Suprapubic skin (tissue), 4 donors: ENCODE measurements around the gene LEF1.

Experiments used
- EP300 ChIP-seq: sonication (generic); formaldehyde crosslinking; IDR thresholded peaks from one replicate; pipeline ENCODE4 v1.6.1; 2017; ENCODE audit warnings: antibody characterized with exemption
- POLR2A ChIP-seq, 2 donors: fragments of 450-650 bp; IDR thresholded peaks; one replicate each; pipeline ENCODE4 v1.6.1; 2017; ENCODE audit warnings: antibody characterized with exemption in 2 of 2, mild to moderate bottlenecking in 2 of 2, moderate library complexity in 2 of 2
- POLR2AphosphoS5 ChIP-seq, 3 donors: sonication (generic); formaldehyde crosslinking; IDR thresholded peaks; one replicate each; pipeline ENCODE4 v1.6.1; 2017; ENCODE audit warnings: antibody characterized with exemption in 3 of 3
- TF ChIP-seq, protein P1 (sequence below), 2 donors: fragments of 200-600 bp in 1 of 2; fragments of 450-650 bp in 1 of 2; sonication (generic) in 1 of 2; IDR thresholded peaks; one replicate each; pipeline ENCODE4 v1.5.1; 2016 to 2019; ENCODE audit warnings: antibody characterized with exemption in 2 of 2, mild to moderate bottlenecking in 1 of 2, moderate library complexity in 1 of 2

DNA sequence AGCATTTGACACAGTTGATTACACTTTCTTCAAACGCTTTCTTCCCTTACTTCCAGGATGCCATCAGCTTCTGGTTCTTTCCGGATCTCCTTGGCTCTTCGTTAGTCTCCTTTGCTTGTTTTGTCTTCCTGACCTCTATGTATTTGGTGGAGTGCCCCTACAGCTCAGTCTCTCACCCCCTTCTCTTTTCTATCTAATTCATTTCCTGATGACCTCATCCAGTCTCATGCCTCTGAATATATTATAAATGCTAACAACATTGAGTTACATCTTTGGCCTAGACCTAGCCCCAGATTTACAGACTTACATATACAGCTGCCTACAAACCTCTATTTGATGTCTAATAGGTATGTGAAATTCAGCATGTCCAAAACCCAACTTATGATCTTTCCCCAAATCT lies 16.5 kb upstream of the LEF1 start:
- TF ChIP-seq, protein P1, sequence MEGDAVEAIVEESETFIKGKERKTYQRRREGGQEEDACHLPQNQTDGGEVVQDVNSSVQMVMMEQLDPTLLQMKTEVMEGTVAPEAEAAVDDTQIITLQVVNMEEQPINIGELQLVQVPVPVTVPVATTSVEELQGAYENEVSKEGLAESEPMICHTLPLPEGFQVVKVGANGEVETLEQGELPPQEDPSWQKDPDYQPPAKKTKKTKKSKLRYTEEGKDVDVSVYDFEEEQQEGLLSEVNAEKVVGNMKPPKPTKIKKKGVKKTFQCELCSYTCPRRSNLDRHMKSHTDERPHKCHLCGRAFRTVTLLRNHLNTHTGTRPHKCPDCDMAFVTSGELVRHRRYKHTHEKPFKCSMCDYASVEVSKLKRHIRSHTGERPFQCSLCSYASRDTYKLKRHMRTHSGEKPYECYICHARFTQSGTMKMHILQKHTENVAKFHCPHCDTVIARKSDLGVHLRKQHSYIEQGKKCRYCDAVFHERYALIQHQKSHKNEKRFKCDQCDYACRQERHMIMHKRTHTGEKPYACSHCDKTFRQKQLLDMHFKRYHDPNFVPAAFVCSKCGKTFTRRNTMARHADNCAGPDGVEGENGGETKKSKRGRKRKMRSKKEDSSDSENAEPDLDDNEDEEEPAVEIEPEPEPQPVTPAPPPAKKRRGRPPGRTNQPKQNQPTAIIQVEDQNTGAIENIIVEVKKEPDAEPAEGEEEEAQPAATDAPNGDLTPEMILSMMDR (IDR thresholded peaks at IDR 0.05) = no peak
- no peak for TF ChIP-seq POLR2A (IDR thresholded peaks at IDR 0.05)
- TF ChIP-seq EP300 = no peak
- TF ChIP-seq POLR2AphosphoS5 (IDR thresholded peaks at IDR 0.05) = no peak
